Measurements from ENCODE around the gene OSBPL2.

Gene OSBPL2

DNA sequence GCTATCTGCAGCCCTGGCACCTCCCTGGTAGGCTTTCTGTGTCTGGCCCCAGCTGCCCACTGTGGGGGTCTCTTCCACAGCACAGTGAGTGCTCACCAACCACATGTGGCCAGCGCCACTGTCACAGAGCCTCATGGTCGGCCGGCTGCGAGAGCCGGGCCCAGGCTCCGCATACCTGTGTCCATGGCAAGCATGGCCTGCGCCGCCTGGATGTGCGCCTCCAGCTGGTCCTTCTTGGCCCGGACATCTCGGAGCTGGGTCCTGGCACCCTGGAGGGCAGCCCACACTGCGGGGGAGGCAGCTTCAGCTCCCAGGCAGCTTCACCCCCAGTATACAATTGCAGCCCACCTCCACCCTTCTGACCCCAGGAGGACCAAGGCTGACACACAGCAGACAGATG, 77.5 kb downstream of the OSBPL2 start:
- DNase-seq: no peak

DNA sequence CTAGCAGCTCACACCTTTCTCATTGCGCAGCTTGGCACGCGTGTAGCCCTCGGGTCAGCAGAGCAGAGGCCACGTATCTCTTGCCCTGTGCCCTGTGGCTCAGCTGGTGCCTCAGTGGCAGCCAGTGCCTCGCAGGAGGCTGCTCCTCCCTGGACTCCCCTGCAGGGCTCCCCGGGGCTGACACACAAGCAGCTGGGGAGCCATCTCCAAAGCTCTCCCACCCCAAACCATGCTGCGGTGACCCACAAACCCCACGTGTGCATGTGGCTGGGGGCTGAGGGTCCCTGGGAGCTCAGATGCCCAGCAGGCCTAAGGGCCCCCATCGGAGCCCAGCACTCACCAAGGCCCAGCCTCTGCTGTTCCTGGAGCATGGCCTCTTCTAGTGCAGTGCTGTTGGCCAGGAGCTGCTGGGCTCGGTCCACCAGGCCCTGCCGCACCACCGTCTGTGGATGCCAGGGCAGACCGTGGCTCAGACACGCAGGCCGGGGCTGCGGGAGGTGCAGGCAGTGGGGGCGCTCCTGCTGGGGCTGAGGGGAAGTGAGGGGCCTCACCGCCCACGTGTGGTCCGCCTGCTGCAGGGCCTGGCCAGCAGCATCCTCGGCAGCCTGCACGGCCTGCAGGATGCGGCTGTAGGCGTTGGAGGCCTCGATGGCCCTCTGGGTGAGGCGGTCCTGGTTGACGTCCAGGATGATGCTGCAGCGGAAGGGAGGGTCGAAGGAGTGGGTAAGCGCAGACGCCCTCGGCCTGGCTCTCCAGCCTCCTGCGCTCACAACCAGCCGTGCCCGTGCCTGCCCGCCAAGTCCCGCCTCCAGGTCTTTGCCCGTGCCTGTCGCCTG, 78.2 kb downstream of the OSBPL2 start:
- peak; percentile 18 to 41 for DNase-seq

DNA sequence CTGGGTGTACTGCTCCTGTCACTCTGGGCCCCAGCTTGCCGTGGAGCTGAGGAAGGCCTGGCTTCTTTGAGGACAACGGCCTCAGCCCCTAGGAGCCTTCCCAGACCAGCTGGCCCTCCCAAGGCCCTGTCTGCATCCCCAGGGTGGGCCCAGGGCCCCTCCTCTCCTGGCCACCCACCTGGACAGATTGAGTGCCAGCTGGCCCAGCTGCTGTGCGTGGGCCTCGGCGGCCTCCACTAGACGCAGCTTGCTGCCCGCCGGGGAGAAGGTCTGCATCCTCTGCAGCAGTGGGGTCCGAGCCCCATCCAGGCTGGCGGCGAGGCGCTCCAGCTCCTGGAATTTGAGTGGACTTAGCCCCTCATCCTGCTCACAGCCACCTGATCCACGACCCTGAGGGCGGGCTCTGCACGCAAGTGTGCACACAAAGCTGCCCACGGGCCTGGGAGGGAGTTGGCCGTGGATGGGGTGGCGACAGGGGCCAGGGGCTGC, 78.9 kb downstream of the OSBPL2 start:
- no peak for DNase-seq

DNA sequence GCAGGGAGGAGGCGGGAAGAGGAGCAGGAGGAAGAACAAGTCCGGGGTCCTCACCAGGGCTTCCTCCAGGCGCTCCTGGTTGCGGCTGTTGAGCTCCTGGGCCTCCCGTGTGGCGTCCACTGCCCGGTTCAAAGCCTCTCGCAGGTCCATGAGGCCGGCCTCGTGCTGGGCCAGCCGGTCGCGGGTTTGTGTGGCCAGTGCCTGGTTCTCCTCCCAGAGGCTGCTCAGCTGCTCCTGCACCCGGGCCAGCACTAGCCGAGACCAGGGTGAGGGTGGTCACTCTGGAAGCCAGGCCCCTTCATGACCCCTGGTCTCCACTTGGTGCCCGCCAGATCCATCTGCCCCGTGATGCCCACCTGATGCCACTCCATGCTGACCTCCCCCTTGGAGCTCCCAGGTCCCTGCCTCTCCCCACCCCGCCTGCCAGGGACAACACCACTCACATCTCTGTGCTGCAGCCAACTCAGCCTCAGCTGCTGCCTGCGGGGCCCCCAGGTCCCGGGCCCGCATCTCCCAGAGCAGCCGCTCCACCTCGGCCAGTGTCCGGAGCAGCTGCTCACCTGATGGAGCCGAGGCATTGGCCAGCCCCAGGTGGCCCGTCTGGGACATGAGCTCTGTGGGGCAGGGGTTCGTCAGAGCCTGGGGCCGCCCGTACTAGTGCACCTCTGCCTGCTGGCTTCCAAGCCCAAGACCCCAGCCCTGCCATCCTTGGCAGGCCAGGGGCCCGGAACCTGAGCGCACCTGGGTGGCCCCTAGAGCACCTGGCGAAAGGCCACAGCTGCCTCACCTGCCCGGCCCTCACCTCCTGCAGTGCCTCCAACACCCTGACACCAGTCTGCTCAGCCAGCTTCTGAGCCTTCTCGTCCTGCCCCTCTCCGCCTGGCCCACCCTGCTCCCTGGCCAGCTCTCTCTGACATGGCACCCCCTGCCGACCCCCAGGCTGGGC, 80.4 kb downstream of the OSBPL2 start:
- no peak for DNase-seq

DNA sequence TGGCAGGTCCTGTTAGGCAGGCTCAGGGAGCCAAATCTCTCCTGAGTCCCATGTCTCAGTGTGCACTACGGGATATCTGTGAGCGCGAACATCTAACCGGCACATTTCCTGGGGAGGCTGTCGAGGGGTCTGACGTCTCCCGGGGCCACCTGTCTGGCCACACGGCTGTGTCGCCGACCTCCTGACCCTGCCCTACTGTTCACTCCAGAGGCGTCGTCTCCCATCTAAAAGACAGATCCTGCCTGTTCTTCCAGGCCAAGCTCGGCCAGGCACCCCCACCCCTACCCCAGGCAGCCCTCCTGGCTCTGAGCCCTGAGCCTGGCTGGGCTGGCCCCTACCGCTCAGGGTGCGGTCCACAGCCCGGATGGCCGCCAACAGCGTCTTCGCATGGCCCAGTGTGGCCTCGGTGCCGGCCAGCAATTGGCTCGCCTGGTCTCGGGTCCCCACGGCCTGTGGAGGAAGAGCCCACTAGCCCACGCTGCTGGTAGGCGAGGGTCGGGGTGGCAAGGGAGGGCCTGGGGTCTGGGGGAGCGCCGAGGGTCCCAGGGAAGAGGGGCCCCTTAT, 81.1 kb downstream of the OSBPL2 start:
- no peak for DNase-seq

DNA sequence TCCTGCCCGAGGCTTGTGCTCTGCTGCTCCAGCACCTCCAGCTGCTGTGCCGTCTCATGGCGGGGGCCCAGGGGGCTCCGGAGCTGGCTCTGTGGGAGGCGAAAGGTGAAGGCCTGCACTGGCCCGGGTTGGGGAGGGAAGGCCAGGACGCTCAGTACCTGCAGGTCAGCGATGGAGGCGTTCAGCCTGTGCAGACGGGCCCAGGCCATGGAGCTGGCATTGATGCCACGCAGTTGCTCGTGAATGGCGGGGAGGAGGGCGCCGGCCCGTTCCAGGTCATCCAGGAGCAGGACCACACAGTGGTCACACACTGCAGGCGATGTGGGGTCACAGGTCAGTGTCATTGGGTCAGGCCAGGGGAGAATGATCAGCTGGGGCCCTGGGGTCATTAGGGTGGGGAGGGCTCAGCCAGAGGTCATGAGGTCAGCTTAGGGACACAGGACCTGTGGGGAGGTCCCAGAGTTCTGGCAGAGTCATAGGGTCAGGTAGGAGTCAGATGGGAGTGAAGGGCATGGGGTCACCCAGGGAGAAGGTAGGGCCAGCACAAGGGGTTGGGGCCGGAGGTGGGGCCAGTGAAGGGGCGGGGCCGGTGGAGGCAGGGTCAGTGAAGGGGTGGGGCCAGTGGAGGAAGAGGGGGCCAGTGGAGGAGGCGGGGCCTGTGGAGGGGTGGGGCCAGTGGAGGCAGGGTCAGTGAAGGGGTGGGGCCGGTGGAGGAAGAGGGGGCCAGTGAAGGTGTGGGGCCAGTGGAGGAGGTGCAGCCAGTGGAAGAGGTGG, 82.4 kb downstream of the OSBPL2 start:
- no peak for DNase-seq

DNA sequence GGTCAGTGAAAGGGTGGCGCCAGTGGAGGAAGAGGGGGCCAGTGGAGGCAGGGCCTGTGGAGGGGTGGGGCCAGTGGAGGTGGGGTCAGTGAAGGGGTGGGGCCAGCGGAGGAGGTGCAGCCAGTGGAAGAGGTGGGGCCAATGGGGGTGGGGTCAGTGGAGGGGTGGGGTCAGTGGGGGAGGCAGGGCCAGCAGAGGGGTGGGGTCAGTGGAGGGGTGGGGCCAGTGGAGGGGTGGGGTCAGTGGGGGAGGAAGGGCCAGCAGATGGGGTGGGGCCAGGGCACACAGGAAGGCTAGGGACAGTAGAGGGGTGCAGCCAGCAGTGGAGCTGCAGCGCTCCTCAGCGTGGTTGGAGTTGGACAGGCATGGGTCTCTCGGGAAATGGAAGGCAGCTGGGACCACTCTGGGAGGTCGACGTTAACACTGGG, 83.2 kb downstream of the OSBPL2 start:
- DNase-seq: no peak

DNA sequence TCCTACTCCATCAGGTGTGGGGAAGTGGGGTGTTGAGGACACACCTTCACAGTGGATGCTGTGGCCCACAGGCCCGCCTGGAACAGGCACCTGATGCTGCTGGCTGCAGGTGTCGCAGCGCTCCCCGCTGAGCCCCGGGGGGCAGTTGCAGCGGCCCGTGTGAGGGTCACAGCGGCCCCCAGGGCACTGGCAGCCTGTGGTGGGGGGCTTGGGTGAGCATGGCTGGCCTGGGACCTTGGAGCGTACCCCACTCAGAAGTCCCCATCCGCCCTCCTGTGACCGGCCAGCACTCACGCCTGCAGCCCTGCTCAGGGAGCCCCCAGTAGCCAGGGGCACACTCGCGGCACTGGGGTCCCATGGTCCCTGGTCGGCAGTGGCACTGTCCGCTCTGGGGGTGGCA, 83.7 kb downstream of the OSBPL2 start:
- DNase-seq: no peak

DNA sequence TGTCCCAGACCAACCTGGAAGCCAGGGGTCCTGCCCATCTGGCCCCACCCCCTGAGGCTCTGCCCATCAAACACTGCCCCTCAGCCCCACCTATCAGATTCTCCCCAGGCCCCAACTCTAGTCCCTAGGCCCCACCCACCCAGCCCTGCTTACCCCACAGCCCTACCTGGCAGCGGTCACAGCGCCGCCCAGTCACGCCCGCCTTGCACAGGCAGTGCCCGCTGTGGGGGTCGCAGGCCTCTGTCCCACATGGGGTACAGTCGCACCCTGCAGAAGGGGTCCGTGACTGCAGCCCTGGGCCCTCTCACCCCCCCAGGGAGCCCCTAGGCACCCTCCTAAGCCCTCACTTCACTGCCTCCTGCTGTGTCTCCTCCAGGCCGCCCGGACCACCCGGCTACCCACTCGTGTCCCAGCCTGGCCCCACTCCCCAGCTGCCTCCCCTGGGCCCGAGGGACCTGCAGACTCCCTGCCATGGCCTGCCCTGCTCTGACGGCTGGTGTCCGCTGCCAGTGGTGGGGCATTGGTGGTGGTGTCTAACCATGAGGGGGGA, 84.2 kb downstream of the OSBPL2 start:
- DNase-seq: no peak

DNA sequence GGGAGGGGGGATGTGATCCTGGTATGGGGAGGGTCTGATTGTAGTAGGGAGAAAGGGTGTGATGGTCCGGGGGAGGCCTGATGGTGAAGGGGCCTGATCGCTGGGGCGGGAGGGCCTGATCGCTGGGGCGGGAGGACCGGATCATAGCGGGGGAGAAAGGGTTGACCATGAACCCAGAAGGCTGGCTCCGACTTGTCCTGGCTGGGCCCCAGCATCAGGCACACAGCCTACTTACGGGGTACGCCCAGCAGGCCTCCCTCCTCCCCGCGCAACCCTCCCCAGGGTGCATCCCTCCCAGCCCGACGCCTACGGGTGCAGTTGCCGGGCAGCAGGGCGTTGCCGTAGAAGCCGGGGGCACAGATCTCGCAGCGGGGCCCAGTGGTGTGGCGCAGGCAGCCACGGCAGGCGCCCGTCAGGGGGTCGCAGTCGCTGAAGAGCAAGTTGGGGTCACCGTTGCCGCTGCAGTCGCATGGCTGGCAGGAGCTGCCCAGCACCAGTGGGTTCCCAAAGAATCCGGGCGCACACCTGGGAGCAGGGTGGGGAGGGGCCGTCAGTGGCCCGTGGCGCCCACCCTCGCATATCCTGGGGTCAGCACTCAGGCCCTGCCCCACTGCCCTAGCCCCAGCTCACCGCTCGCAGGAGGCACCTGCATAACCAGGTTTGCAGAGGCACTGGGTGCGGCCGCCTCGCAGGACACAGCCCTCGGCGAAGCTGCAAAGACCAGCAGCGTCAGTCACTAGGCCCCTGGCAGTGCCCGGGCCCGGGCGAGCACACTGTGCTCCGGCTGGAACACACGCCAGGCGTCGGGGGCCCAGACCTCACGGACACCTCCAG, 85.0 kb downstream of the OSBPL2 start:
- DNase-seq: no peak

DNA sequence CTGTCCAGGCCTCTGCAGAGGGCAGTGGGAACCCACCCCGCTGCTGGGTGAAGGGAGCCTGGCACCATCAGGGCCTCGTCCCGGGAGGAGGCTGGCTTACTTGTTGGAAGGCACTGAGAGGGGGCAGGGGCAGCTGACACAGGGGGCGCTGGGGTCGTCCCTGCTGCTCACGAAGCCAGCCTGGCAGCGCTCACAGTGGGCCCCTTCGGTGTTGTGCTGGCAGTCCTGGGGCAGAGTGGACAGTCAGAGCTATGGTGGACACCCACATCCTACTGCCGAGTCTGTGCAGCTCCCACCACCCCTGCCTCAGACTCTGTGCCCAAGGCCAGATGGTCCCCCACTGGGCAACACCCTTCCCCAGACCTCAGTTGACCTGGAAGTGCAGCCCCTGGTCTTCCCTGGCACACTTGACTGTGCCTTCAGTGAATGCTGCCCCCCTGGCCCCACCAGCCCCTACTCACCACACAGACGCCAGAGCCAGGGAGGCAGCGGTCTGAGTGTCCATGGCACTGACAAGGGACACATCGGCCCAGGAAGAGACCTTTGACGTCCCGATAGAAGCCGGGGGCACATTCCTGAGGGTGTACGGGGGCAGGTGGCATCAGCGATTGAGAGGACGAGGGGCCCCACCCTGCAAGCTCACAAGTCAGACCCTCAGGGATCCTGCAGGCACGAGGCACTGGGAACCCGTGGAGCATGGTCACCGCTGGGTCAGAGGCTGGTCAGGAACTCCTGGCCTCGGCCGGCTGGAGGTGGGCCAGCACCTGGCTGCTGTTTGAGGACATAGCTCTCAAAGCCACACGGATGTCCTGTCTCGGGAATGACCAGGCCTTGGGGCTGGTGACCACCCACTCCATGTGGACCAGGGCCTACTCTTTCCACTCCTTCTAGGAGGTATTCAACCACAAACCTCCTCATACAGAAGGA, 85.9 kb downstream of the OSBPL2 start:
- DNase-seq: no peak

DNA sequence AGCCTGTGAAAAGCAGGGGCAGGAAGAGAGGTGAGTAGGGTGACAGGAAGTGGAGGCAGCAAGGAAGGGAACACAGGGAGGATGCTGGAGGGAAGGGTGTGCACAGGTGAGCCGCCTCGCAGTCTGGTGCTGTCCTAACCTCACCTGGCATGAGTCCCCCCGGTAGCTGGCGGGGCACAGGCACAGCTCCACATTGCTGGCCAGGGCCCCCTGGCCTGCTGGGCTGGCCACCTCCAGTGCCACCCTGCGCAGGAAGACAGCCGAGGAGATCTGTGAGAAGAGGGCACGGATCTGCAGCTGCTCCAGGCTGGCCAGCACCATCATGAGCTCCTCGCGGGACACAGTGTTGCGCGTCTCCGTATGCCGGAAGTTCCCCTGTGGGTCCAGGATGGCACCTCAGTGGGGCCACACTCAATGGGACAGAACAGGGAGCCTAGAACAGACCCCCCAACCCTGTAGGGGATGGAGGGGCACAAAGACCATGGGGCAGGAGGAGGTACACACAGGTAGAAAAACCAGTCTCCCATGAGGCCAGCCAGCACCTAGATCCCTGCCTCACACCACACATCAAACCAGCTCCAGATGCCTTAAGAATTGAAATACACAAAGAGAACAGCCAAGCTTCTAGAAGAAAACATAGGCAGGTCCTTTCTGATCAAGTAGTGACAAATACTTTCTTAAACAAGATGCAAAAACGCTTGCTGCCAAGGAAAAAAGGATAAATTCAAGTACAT, 87.0 kb downstream of the OSBPL2 start:
- DNase-seq: no peak

DNA sequence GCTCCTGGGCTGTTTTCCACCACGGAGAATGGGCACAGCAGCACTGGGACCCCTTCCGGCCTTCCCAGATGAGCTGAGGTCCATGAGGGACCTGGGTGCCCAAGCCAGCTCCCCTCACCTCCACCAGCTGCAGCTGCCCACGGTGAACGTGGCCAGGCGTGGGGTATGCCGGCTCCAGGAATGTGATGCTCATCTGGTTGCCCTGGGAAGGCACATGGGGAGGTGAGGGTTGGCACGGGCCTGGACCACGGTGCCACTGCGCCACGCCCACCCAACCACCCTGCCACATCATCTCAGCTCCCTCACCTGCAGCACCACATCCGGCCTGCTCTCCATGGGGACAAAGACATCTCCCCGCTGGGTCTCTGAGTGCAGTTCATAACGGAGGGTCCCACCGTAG, 88.2 kb downstream of the OSBPL2 start:
- no peak for DNase-seq

DNA sequence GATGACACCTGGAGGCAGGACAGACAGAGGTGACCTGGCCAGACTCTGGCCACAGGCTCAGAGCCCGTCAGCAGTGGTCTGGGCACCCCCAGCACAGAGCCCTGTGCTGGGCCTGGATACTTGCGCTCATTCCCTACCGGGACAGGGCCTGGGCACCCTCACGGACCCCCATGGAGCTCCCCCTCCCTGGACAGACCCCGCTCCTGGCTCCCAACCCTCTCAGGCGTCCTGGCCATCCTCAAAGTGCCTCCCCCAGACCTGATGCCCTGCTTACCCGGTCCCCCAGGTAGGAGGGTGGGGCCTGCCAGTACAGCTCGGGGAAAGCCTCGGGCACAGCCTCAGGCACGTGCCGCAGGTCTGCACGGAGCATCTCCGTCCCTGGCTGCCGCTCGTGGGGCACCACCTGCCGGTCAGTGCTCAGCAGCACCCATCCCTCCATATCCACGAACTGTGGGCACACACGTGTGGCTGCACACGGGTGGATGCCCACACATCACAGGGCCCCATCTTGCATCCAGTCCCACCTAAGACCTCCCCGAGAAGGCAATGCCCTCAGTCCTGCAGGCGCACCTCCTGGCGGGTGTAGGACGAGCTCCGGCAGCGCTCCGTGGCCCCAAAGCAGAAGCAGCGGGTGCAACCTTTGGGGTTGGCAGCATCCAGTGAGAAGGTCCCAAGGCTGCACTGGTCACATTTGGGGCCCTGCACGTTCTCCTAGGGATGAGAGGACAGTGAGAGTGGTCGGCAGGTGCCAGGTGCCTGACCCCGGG, 88.8 kb downstream of the OSBPL2 start:
- DNase-seq: no peak

DNA sequence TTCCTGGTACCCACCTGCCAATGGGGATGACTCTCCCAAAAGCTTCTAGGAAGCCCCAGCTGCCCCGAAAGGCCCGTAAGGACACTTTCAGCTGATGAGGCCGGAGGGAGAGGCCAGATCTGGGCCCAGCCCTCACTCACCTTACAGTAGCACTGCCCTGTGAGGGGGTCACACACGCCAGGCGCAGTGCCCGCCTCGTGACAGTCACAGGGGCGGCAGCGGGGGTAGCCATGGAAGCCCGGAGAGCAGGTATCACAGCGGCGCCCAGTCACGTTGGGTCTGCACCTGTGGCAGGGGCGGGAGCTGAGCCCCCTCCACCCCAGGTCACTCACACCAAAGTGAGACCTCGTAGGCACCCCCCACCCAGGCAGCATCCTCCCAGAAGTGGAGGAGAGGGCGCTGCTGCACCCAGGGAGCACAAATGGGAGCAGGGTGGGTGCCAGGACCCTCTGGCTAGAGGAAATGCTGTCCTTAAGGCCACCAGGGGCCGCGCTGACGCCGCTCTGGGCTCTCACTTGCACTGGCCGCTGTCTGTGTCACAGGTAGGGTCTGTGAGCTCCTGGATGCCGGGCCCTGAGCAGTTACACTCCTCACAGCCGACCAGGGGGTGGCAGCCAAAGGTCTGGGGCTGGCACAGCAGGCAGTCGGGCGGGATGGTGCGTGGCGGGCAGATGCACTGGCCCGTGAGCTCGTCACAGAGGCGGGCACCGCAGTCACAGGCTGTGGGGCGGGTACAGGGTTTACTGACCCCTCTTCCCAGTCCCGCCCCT, 89.6 kb downstream of the OSBPL2 start:
- DNase-seq: no peak

DNA sequence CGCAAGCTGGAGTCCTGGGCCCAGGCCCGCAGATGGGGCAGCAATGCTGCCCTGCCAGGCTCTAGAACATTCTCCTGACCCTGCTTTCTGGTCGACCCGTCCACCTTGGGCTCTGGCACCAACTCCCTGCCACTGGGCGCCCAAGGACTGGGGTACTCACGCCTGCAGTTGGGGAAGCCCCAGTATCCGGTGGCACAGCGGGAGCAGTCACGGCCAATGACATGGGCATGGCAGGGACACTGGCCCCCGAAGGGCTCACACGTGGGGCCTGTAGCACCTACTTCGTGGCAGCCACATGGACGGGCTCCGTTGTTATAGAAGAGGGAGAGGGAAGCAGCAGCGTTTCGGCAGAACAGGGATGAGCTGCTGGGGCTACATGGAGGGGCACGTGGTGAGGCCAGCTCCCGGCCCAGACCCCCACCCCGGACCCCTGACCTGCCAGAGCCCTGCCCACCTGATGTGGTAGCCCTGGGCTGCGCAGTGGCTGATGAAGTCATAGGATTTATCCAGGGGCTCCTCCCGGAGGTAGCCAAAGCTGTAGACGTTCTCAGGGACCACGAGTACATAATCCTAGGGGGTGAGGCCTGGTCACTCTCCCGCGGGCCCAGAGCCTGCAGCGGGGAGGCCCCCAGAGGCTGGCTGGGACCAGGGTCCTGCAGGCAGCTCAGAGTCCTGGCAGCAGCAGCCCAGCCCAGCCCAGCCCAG, 90.5 kb downstream of the OSBPL2 start:
- no peak for DNase-seq
